22Rv1 (cell line): Measurements from ENCODE around the gene RYR2.

Source experiments
- ZFX ChIP-seq: fragments of 450-650 bp; IDR thresholded peaks from 2 replicates; pipeline ENCODE4 v1.6.1; 2017; ENCODE audit warnings: antibody characterized with exemption, borderline replicate concordance
- TF ChIP-seq, protein P1 (sequence below): fragments of 450-650 bp; IDR thresholded peaks from 2 replicates; pipeline ENCODE4 v1.5.1; 2017; ENCODE audit warnings: mild to moderate bottlenecking

DNA sequence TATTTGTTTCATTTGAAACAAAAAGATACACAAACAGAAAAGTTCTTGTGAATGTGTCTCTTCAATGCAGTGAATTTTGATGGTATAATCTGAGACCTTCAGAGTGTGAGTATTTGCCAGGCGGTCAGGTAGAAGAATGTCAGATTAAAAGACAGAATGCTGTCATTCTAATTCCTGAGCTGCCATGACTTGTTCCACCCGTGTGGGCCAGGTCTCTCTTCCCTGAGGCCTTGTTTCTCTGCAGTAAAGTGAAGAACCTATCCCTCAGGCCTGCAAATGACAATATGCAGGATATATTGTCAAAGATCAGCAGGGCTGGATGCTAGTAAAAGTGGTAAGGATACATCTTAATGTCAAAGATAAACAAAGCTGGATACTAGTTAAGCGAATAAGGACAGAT is 737.4 kb downstream of the RYR2 start:
- TF ChIP-seq, protein P1, sequence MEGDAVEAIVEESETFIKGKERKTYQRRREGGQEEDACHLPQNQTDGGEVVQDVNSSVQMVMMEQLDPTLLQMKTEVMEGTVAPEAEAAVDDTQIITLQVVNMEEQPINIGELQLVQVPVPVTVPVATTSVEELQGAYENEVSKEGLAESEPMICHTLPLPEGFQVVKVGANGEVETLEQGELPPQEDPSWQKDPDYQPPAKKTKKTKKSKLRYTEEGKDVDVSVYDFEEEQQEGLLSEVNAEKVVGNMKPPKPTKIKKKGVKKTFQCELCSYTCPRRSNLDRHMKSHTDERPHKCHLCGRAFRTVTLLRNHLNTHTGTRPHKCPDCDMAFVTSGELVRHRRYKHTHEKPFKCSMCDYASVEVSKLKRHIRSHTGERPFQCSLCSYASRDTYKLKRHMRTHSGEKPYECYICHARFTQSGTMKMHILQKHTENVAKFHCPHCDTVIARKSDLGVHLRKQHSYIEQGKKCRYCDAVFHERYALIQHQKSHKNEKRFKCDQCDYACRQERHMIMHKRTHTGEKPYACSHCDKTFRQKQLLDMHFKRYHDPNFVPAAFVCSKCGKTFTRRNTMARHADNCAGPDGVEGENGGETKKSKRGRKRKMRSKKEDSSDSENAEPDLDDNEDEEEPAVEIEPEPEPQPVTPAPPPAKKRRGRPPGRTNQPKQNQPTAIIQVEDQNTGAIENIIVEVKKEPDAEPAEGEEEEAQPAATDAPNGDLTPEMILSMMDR, result no peak
- no peak for TF ChIP-seq ZFX
